Measurements from ENCODE around the gene GRIA4.

The GRIA4 gene

GRCh38 chr11:105642870-105643269, 33.0 kb downstream of the GRIA4 start:
- Histone ChIP-seq H3K4me3 (ENCODE audit: low read length, poor library complexity, severe bottlenecking) (no peak overlapping the region), H3K4me1 (ENCODE audit: insufficient read depth, low read length, poor library complexity, severe bottlenecking) (no peaks in the 10 kb centered on the region), H3K9ac (ENCODE audit: low read depth, low read length, poor library complexity, severe bottlenecking) (no peak overlapping the region), H2AFZ (ENCODE audit: low read length) (no peak overlapping the region), H3K27me3 (ENCODE audit: insufficient read depth, low read length, poor library complexity, severe bottlenecking) (no peaks in the 10 kb centered on the region), H3K79me2 (ENCODE audit: insufficient read depth, low read length) (no peaks in the 10 kb centered on the region), H3K9me3 (ENCODE audit: insufficient read depth, low read depth, low read length) (no peaks in the 10 kb centered on the region), H3K36me3 (ENCODE audit: insufficient read depth, low read length) (no peaks in the 10 kb centered on the region), H4K20me1 (ENCODE audit: insufficient read depth, low read length, poor library complexity, severe bottlenecking) (no peaks in the 10 kb centered on the region), H3K9me2 (replicated peaks; ENCODE audit: low read depth, low read length) (no peaks in the 10 kb centered on the region), H3K4me2 (ENCODE audit: low read depth, low read length, poor library complexity, severe bottlenecking) (no peak overlapping the region), H3F3A (ENCODE audit: low read depth) (no peaks in the 10 kb centered on the region)
- TF ChIP-seq EZH2phosphoT487 (IDR thresholded peaks at IDR 0.05; ENCODE audit: borderline replicate concordance) (no peak), CTCF (conservative IDR thresholded peaks at IDR 0.05; ENCODE audit: low read length) (no peak)

DNA sequence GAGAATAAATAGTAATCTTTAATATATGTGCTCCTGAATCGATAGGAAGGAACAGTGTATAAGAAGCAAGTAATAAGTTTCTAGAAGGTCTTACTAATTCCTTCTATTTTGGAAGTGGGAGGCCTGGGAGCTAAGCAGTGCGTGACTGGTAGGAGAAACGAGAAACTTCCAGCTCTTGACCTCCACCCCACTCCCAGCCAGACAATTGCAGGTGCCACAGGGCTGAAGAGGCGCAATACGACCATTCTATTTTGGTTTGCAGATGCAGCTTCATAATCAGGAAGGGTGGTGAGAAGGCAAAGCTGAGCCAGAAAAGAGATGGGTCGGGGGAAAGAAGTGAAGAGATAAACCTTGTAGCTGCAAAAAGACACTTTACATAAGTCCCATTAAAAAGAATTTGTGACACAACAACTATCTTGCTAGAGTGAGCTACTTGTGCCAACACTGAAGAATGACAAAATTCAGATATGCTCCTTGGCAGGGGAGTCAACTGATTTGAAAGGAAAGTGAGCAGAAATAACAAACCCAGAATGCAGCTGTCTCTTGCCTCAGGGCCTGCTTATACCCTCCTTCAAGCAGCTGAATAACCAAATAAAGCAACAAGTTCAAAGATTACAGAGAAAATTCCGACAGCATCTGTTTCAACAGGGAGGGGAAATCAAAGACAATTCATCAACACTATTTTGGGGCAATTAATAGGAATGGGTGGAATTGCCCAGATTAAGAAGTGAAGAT, 35.1 kb downstream of the GRIA4 start:
- Histone ChIP-seq H3K4me2 (ENCODE audit: low read depth, low read length, poor library complexity, severe bottlenecking) (no peak overlapping the region), H3K9ac (ENCODE audit: low read depth, low read length, poor library complexity, severe bottlenecking) (no peak overlapping the region), H3K9me3 (ENCODE audit: insufficient read depth, low read depth, low read length) (no peaks in the 10 kb centered on the region), H4K20me1 (ENCODE audit: insufficient read depth, low read length, poor library complexity, severe bottlenecking) (no peaks in the 10 kb centered on the region), H2AFZ (ENCODE audit: low read length) (no peak overlapping the region), H3K36me3 (ENCODE audit: insufficient read depth, low read length) (no peaks in the 10 kb centered on the region), H3F3A (ENCODE audit: low read depth) (no peaks in the 10 kb centered on the region), H3K9me2 (replicated peaks; ENCODE audit: low read depth, low read length) (no peaks in the 10 kb centered on the region), H3K4me3 (ENCODE audit: low read length, poor library complexity, severe bottlenecking) (no peak overlapping the region), H3K27me3 (ENCODE audit: insufficient read depth, low read length, poor library complexity, severe bottlenecking) (no peaks in the 10 kb centered on the region), H3K4me1 (ENCODE audit: insufficient read depth, low read length, poor library complexity, severe bottlenecking) (no peaks in the 10 kb centered on the region), H3K79me2 (ENCODE audit: insufficient read depth, low read length) (no peaks in the 10 kb centered on the region)
- TF ChIP-seq CTCF (conservative IDR thresholded peaks at IDR 0.05; ENCODE audit: low read length), result no peak
- TF ChIP-seq EZH2phosphoT487 (IDR thresholded peaks at IDR 0.05; ENCODE audit: borderline replicate concordance), result no peak

DNA sequence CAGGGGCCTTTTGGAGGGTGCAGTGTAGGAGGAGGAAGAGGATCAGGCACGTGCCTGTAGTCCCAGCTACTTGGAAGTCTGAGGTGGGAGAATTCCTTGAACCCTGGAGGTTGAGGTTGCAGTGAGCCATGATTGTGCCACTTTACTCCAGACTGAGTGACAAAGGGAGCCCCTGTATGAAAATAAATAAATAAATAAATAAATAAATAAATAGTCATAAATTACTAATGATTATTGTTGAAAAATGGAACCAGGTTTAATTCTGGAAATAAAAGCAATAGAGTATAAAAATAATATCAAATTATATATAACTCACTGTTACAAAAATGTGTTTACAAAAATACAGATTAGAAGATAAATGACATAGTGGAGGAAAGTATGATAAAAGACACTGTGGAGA, 37.9 kb downstream of the GRIA4 start:
- Histone ChIP-seq H3K79me2 (ENCODE audit: insufficient read depth, low read length) (no peaks in the 10 kb centered on the region), H3K4me2 (ENCODE audit: low read depth, low read length, poor library complexity, severe bottlenecking) (no peak overlapping the region), H4K20me1 (ENCODE audit: insufficient read depth, low read length, poor library complexity, severe bottlenecking) (no peaks in the 10 kb centered on the region), H3K9me2 (replicated peaks; ENCODE audit: low read depth, low read length) (no peaks in the 10 kb centered on the region), H3F3A (ENCODE audit: low read depth) (no peaks in the 10 kb centered on the region), H3K9me3 (ENCODE audit: insufficient read depth, low read depth, low read length) (no peaks in the 10 kb centered on the region), H3K4me1 (ENCODE audit: insufficient read depth, low read length, poor library complexity, severe bottlenecking) (no peaks in the 10 kb centered on the region), H3K36me3 (ENCODE audit: insufficient read depth, low read length) (no peaks in the 10 kb centered on the region), H3K27me3 (ENCODE audit: insufficient read depth, low read length, poor library complexity, severe bottlenecking) (no peaks in the 10 kb centered on the region), H2AFZ (ENCODE audit: low read length) (no peak overlapping the region), H3K9ac (ENCODE audit: low read depth, low read length, poor library complexity, severe bottlenecking) (no peak overlapping the region), H3K4me3 (ENCODE audit: low read length, poor library complexity, severe bottlenecking) (no peak overlapping the region)
- no peak for TF ChIP-seq CTCF (conservative IDR thresholded peaks at IDR 0.05; ENCODE audit: low read length)
- TF ChIP-seq EZH2phosphoT487 (IDR thresholded peaks at IDR 0.05; ENCODE audit: borderline replicate concordance), result no peak

All from Loucy (cell line).